WTC11 (cell line): ENCODE data around the gene ZSWIM4. TPM values are rescaled to one million over a fixed set of nuclear protein-coding genes. Genes with fewer than 3 reads are reported as not detected.
A peak's percentile ranks its signal among the peaks of the same experiment; 100 is the strongest.

Experiments
- ATAC-seq: fragments of 200-7000 bp; cut with Tn5 transposase; 2 replicates; pipeline ENCODE4 v1.10.0; 2021; ENCODE audit warnings: mild to moderate bottlenecking, moderate library complexity
- CTCF ChIA-PET: fragments of 300-600 bp; sonication (Branson Sonifier 250); formaldehyde crosslinking; loops from one replicate; lab custom pipeline; 2021; ENCODE audit warnings: antibody characterized with exemption; lab: Charles Lee
- POLR2A ChIA-PET: fragments of 350-600 bp; sonication (Branson Sonifier 250); formaldehyde crosslinking; loops from one replicate; lab custom pipeline; 2021; ENCODE audit warnings: antibody characterized with exemption; lab: Charles Lee
- DNase-seq: peaks from one replicate; pipeline ENCODE4 v3.0.0; 2021; ENCODE audit warnings: low spot score
- H3K27ac Mint-ChIP-seq: 2 replicates; pipeline ENCODE4 v1.8.0; 2021; ENCODE audit warnings: mixed read lengths
- H3K27me3 Mint-ChIP-seq: 2 replicates; pipeline ENCODE4 v1.8.0; 2021; ENCODE audit warnings: low read depth, mild to moderate bottlenecking, moderate library complexity, mixed read lengths
- H3K36me3 Mint-ChIP-seq: 2 replicates; pipeline ENCODE4 v1.8.0; 2021; ENCODE audit warnings: mixed read lengths
- H3K4me1 Mint-ChIP-seq: 2 replicates; pipeline ENCODE4 v1.8.0; 2022; ENCODE audit warnings: mixed read lengths
- H3K4me3 Mint-ChIP-seq: 2 replicates; pipeline ENCODE4 v1.8.0; 2021; ENCODE audit warnings: mild to moderate bottlenecking, moderate library complexity, mixed read lengths
- H3K9me3 Mint-ChIP-seq: 2 replicates; pipeline ENCODE4 v1.8.0; 2021; ENCODE audit warnings: mixed read lengths
- ATF3 ChIP-seq: sonication (generic); formaldehyde crosslinking; conservative IDR thresholded peaks from 2 replicates; pipeline ENCODE4 v1.8.1; 2022; ENCODE audit warnings: mild to moderate bottlenecking, missing genetic modification reagents
- CBFB ChIP-seq: sonication (generic); formaldehyde crosslinking; IDR thresholded peaks from 2 replicates; pipeline ENCODE4 v1.8.1; 2022; ENCODE audit warnings: mild to moderate bottlenecking, low read depth, missing genetic modification reagents
- E2F5 ChIP-seq: sonication (generic); formaldehyde crosslinking; IDR thresholded peaks from 2 replicates; pipeline ENCODE4 v1.8.1; 2022; ENCODE audit warnings: mild to moderate bottlenecking, moderate library complexity, missing genetic modification reagents
- ETV6 ChIP-seq: sonication (generic); formaldehyde crosslinking; IDR thresholded peaks from 2 replicates; pipeline ENCODE4 v1.8.1; 2022; ENCODE audit warnings: mild to moderate bottlenecking, missing genetic modification reagents
- FOXJ3 ChIP-seq: sonication (generic); formaldehyde crosslinking; IDR thresholded peaks from 2 replicates; pipeline ENCODE4 v1.9.0; 2021; ENCODE audit warnings: missing genetic modification reagents, mild to moderate bottlenecking, borderline replicate concordance
- FOXP4 ChIP-seq: sonication (generic); formaldehyde crosslinking; IDR thresholded peaks from 2 replicates; pipeline ENCODE4 v1.8.0; 2022; ENCODE audit warnings: mild to moderate bottlenecking, missing genetic modification reagents
- HMGXB4 ChIP-seq: sonication (generic); formaldehyde crosslinking; IDR thresholded peaks from 2 replicates; pipeline ENCODE4 v1.8.1; 2023; ENCODE audit warnings: mild to moderate bottlenecking, moderate library complexity, missing genetic modification reagents
- JAZF1 ChIP-seq: fragments of 250-450 bp; sonication (Bioruptor Pico); IDR thresholded peaks from 2 replicates; pipeline ENCODE4 v1.9.0; 2021; ENCODE audit warnings: moderate library complexity, mild to moderate bottlenecking, inconsistent platforms
- KAT7 ChIP-seq: sonication (generic); formaldehyde crosslinking; IDR thresholded peaks from 2 replicates; pipeline ENCODE4 v1.8.1; 2023; ENCODE audit warnings: missing genetic modification reagents, mild to moderate bottlenecking, borderline replicate concordance
- NFATC4 ChIP-seq: fragments of 250-450 bp; sonication (Bioruptor Pico); IDR thresholded peaks from 2 replicates; pipeline ENCODE4 v1.9.0; 2021; ENCODE audit warnings: mild to moderate bottlenecking
- NFE2L1 ChIP-seq: sonication (generic); formaldehyde crosslinking; IDR thresholded peaks from 2 replicates; pipeline ENCODE4 v1.8.1; 2023; ENCODE audit warnings: missing genetic modification reagents
- NR2C2 ChIP-seq: sonication (generic); formaldehyde crosslinking; IDR thresholded peaks from 2 replicates; pipeline ENCODE4 v1.8.0; 2022; ENCODE audit warnings: mild to moderate bottlenecking, missing genetic modification reagents
- RORB ChIP-seq: fragments of 250-450 bp; sonication (Bioruptor Pico); IDR thresholded peaks from 2 replicates; pipeline ENCODE4 v1.9.0; 2021; ENCODE audit warnings: mild to moderate bottlenecking
- SMAD3 ChIP-seq: sonication (generic); formaldehyde crosslinking; IDR thresholded peaks from 2 replicates; pipeline ENCODE4 v1.8.0; 2022; ENCODE audit warnings: missing genetic modification reagents, mild to moderate bottlenecking, borderline replicate concordance
- ZMAT4 ChIP-seq: fragments of 250-450 bp; sonication (Bioruptor Pico); IDR thresholded peaks from 2 replicates; pipeline ENCODE4 v1.9.0; 2021; ENCODE audit warnings: mild to moderate bottlenecking
- ZNF121 ChIP-seq: sonication (generic); formaldehyde crosslinking; IDR thresholded peaks from 2 replicates; pipeline ENCODE4 v1.8.0; 2023; ENCODE audit warnings: missing genetic modification reagents
- ZNF138 ChIP-seq: sonication (generic); formaldehyde crosslinking; conservative IDR thresholded peaks from 2 replicates; pipeline ENCODE4 v1.8.1; 2022; ENCODE audit warnings: mild to moderate bottlenecking, moderate library complexity, missing genetic modification reagents
- ZNF263 ChIP-seq: sonication (generic); formaldehyde crosslinking; IDR thresholded peaks from 2 replicates; pipeline ENCODE4 v1.8.1; 2022; ENCODE audit warnings: low read depth, mild to moderate bottlenecking, moderate library complexity, missing genetic modification reagents
- ZNF416 ChIP-seq: fragments of 250-450 bp; sonication (Bioruptor Pico); IDR thresholded peaks from 2 replicates; pipeline ENCODE4 v1.9.0; 2021; ENCODE audit warnings: mild to moderate bottlenecking, inconsistent platforms
- ZNF423 ChIP-seq: fragments of 250-450 bp; sonication (Bioruptor Pico); IDR thresholded peaks from 2 replicates; pipeline ENCODE4 v2.1.2; 2022; ENCODE audit warnings: mild to moderate bottlenecking, moderate library complexity
- ZNF671 ChIP-seq: fragments of 250-450 bp; sonication (Bioruptor Pico); IDR thresholded peaks from 2 replicates; pipeline ENCODE4 v1.8.0; 2021; ENCODE audit warnings: mild to moderate bottlenecking
- total RNA-seq: library from RNA; stranded (reverse); gene quantifications from 3 replicates; pipeline ENCODE4 v1.2.3, GENCODE V29; 2021
- TF ChIP-seq, protein P1 (sequence below): fragments of 200-600 bp; IDR thresholded peaks from 2 replicates; pipeline ENCODE4 v1.8.0; 2022; ENCODE audit warnings: antibody characterized with exemption
- TF ChIP-seq, protein P2 (sequence below): sonication (generic); formaldehyde crosslinking; IDR thresholded peaks from 2 replicates; pipeline ENCODE4 v1.8.0; 2022; ENCODE audit warnings: mild to moderate bottlenecking, missing genetic modification reagents

Gene ZSWIM4
- total RNA-seq, 1 experiment from 2014 or later: 33.4 TPM

- no peak for TF ChIP-seq JAZF1 (CRISPR knock-in tag)
- no peak for TF ChIP-seq FOXP4 (CRISPR knock-in tag)
- no peak for TF ChIP-seq HMGXB4 (CRISPR knock-in tag)
- TF ChIP-seq ZNF138 (CRISPR knock-in tag): no peak
- no peak for TF ChIP-seq NFE2L1 (CRISPR knock-in tag)
- 0 out of 2 replicates have a peak, but pooled peaks have one; percentile 35 for TF ChIP-seq ETV6 (CRISPR knock-in tag)
- TF ChIP-seq, protein P1, sequence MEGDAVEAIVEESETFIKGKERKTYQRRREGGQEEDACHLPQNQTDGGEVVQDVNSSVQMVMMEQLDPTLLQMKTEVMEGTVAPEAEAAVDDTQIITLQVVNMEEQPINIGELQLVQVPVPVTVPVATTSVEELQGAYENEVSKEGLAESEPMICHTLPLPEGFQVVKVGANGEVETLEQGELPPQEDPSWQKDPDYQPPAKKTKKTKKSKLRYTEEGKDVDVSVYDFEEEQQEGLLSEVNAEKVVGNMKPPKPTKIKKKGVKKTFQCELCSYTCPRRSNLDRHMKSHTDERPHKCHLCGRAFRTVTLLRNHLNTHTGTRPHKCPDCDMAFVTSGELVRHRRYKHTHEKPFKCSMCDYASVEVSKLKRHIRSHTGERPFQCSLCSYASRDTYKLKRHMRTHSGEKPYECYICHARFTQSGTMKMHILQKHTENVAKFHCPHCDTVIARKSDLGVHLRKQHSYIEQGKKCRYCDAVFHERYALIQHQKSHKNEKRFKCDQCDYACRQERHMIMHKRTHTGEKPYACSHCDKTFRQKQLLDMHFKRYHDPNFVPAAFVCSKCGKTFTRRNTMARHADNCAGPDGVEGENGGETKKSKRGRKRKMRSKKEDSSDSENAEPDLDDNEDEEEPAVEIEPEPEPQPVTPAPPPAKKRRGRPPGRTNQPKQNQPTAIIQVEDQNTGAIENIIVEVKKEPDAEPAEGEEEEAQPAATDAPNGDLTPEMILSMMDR: peak; percentile 99
- no peak for TF ChIP-seq ZNF121
- TF ChIP-seq NFATC4 (CRISPR knock-in tag): no peak
- TF ChIP-seq, protein P2, sequence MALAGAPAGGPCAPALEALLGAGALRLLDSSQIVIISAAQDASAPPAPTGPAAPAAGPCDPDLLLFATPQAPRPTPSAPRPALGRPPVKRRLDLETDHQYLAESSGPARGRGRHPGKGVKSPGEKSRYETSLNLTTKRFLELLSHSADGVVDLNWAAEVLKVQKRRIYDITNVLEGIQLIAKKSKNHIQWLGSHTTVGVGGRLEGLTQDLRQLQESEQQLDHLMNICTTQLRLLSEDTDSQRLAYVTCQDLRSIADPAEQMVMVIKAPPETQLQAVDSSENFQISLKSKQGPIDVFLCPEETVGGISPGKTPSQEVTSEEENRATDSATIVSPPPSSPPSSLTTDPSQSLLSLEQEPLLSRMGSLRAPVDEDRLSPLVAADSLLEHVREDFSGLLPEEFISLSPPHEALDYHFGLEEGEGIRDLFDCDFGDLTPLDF: no peak
- no peak for TF ChIP-seq ATF3
- TF ChIP-seq ZNF671: no peak
- TF ChIP-seq ZNF416 (CRISPR knock-in tag): no peak
- no peak for TF ChIP-seq ZMAT4
Measured at GRCh38 chr19:13861714-13862531, 66.7 kb downstream of the ZSWIM4 start (continued).

GRCh38 chr19:13864046-13864666, 68.9 kb downstream of the ZSWIM4 start:
- no peaks in the 10 kb centered on the region for H3K36me3 Mint-ChIP-seq
- H3K27ac Mint-ChIP-seq: no peak overlapping the region
- peak overlapping the region; percentile 67 for H3K4me3 Mint-ChIP-seq
- ATAC-seq: no peak; the same call in 1 of the 2 replicates
- CTCF ChIA-PET: interaction anchor here (0.8 to 7.4 kb wide), 10 partner anchors 12 to 616 kb away, joined by 3 to 80 read pairs (median 8); partner anchors contain the start of genes C19orf53 and MISP3
- no peaks in the 10 kb centered on the region for H3K9me3 Mint-ChIP-seq
- H3K4me1 Mint-ChIP-seq: peaks cover 13% of the 10 kb centered on the region
- POLR2A ChIA-PET: interaction anchor here (0.7 to 1.6 kb wide), 2 partner anchors 17 to 109 kb away, joined by 3 to 4 read pairs; no protein-coding TSS in a partner anchor
- DNase-seq: no peak
- peaks cover 64% of the 10 kb centered on the region for H3K27me3 Mint-ChIP-seq
- TF ChIP-seq NFATC4 (CRISPR knock-in tag): no peak
- TF ChIP-seq ZNF671: no peak
- no peak for TF ChIP-seq E2F5 (CRISPR knock-in tag)
- no peak for TF ChIP-seq CBFB
- no peak for TF ChIP-seq ZNF263 (CRISPR knock-in tag)
- TF ChIP-seq ZNF138 (CRISPR knock-in tag): no peak
- no peak for TF ChIP-seq KAT7 (CRISPR knock-in tag)
- TF ChIP-seq RORB (CRISPR knock-in tag): no peak
- TF ChIP-seq ZNF423 (CRISPR knock-in tag): no peak
- no peak for TF ChIP-seq FOXJ3 (CRISPR knock-in tag)
- TF ChIP-seq NR2C2 (CRISPR knock-in tag): no peak
- no peak for TF ChIP-seq ATF3
- TF ChIP-seq SMAD3 (CRISPR knock-in tag): no peak
